HG02798 (cell line): ENCODE results near the gene SLC6A13.
"Not testable (repeated sequence)": the region's sequence is repeated elsewhere in the genome, so short reads cannot be mapped to it uniquely, and the experiment has no call there.

Experiments used
- ATAC-seq: cut with Tn5 transposase; IDR thresholded peaks from one replicate; pipeline ENCODE4 v1.9.1; 2021; ENCODE audit warnings: mild to moderate bottlenecking; ENCODE audit not compliant: unreplicated experiment, poor library complexity

The SLC6A13 gene

GRCh38 chr12:218728-219590 is 43.7 kb downstream of the SLC6A13 start:
- no peak for ATAC-seq

- ATAC-seq, result no peak
Observed at GRCh38 chr12:218221-218620, 44.4 kb downstream of the SLC6A13 start.

GRCh38 chr12:217029-217428 is 45.6 kb downstream of the SLC6A13 start:
- ATAC-seq, result not testable (repeated sequence)

- ATAC-seq, result no peak
Observed at GRCh38 chr12:215116-215515, 47.5 kb downstream of the SLC6A13 start.

- ATAC-seq, result no peak
Observed at GRCh38 chr12:214003-214741, 48.5 kb downstream of the SLC6A13 start, which contains the start of gene SLC6A12. Gene SLC6A12, minus strand, starts transcription at chr12:214157. Its CDS starts 4,171 bp downstream, at chr12:209986.

- no peak for ATAC-seq
Observed at GRCh38 chr12:213527-213932, 49.1 kb downstream of the SLC6A13 start.

GRCh38 chr12:212715-213526 is 49.7 kb downstream of the SLC6A13 start:
- ATAC-seq, result no peak

GRCh38 chr12:212415-212714 is 50.3 kb downstream of the SLC6A13 start:
- no peak for ATAC-seq

GRCh38 chr12:211639-212414 is 50.8 kb downstream of the SLC6A13 start:
- no peak for ATAC-seq

GRCh38 chr12:211142-211465 is 51.5 kb downstream of the SLC6A13 start:
- no peak for ATAC-seq

- ATAC-seq, result no peak
Observed at GRCh38 chr12:210277-211141, 52.1 kb downstream of the SLC6A13 start.

GRCh38 chr12:209851-210250 is 52.8 kb downstream of the SLC6A13 start:
- ATAC-seq, result no peak

- no peak for ATAC-seq
Observed at GRCh38 chr12:209246-209645, 53.4 kb downstream of the SLC6A13 start.

- ATAC-seq, result no peak
Observed at GRCh38 chr12:208813-209212, 53.8 kb downstream of the SLC6A13 start.

- ATAC-seq, result no peak
Observed at GRCh38 chr12:207804-208203, 54.8 kb downstream of the SLC6A13 start.

- no peak for ATAC-seq
Observed at GRCh38 chr12:206746-207440, 55.7 kb downstream of the SLC6A13 start.

GRCh38 chr12:205026-205425 is 57.6 kb downstream of the SLC6A13 start:
- ATAC-seq, result no peak

GRCh38 chr12:204261-204678 is 58.4 kb downstream of the SLC6A13 start:
- ATAC-seq, result no peak
